GM19438 (cell line): ENCODE measurements around the gene SAMD4B.

Experiments used
- ATAC-seq: cut with Tn5 transposase; IDR thresholded peaks from one replicate; pipeline ENCODE4 v1.9.1; 2021; ENCODE audit warnings: low read depth; ENCODE audit not compliant: unreplicated experiment

SAMD4B gene

DNA sequence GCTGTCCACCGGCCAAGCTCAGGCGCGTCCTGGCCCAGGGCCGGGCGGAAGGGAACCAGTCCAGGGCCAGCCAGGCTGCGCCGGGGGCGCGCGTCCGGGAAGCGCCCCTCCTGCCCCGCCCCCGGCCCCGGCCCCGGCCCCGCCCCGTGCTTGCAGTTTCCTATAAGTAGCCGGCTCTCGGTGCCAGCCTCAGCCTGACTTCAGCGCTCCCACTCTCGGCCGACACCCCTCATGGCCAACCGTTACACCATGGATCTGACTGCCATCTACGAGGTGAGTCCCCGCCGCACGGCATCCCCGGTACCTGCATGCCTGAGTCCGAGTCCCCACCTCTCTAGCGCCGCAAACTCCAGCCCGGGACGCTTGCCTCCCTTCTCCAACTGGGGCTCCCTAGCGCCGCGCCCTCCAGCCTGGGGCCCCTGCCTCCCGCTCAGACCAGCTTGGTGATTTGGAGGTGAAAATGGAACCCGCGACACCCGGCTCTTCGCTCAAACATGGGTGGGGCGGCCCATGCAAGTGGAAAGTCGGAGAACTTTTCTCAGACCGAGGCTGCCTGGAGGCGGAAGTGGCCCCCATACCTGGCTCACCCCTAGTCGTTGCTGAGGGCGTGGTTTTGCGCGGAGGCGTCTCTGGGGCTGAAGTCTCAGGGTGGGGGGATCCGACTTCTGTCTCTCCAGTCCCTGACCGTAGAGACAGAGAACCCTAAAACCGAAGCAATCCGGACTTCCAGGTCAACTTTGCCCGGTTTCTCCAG, 64.6 kb downstream of the SAMD4B start, which contains the start of gene ZFP36:
Gene ZFP36, plus strand, starts transcription at position 192 of the 754 bp plus-strand sequence. Its CDS starts 58 bp downstream, at position 250.
- no peak for ATAC-seq

DNA sequence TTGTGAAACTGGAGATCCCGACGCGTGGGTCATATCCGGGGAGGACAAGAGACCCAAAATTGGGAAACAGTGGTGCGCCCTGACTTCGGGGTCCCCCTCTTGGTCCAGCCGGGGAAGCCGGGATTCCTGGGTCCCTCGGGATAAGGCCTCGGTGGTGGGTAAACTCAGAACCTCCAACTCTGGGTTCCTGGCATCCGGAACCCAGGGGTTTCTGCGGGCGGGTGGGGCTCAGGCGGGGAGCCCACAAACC, 65.1 kb downstream of the SAMD4B start:
- ATAC-seq: no peak

DNA sequence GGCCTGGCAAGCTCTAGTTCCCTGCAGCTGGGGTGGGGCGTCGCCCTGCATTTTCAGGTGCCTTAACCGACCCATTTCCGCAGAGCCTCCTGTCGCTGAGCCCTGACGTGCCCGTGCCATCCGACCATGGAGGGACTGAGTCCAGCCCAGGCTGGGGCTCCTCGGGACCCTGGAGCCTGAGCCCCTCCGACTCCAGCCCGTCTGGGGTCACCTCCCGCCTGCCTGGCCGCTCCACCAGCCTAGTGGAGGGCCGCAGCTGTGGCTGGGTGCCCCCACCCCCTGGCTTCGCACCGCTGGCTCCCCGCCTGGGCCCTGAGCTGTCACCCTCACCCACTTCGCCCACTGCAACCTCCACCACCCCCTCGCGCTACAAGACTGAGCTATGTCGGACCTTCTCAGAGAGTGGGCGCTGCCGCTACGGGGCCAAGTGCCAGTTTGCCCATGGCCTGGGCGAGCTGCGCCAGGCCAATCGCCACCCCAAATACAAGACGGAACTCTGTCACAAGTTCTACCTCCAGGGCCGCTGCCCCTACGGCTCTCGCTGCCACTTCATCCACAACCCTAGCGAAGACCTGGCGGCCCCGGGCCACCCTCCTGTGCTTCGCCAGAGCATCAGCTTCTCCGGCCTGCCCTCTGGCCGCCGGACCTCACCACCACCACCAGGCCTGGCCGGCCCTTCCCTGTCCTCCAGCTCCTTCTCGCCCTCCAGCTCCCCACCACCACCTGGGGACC, 65.6 kb downstream of the SAMD4B start:
- no peak for ATAC-seq

DNA sequence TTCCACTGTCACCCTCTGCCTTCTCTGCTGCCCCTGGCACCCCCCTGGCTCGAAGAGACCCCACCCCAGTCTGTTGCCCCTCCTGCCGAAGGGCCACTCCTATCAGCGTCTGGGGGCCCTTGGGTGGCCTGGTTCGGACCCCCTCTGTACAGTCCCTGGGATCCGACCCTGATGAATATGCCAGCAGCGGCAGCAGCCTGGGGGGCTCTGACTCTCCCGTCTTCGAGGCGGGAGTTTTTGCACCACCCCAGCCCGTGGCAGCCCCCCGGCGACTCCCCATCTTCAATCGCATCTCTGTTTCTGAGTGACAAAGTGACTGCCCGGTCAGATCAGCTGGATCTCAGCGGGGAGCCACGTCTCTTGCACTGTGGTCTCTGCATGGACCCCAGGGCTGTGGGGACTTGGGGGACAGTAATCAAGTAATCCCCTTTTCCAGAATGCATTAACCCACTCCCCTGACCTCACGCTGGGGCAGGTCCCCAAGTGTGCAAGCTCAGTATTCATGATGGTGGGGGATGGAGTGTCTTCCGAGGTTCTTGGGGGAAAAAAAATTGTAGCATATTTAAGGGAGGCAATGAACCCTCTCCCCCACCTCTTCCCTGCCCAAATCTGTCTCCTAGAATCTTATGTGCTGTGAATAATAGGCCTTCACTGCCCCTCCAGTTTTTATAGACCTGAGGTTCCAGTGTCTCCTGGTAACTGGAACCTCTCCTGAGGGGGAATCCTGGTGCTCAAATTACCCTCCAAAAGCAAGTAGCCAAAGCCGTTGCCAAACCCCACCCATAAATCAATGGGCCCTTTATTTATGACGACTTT, 66.4 kb downstream of the SAMD4B start:
- ATAC-seq: no peak

DNA sequence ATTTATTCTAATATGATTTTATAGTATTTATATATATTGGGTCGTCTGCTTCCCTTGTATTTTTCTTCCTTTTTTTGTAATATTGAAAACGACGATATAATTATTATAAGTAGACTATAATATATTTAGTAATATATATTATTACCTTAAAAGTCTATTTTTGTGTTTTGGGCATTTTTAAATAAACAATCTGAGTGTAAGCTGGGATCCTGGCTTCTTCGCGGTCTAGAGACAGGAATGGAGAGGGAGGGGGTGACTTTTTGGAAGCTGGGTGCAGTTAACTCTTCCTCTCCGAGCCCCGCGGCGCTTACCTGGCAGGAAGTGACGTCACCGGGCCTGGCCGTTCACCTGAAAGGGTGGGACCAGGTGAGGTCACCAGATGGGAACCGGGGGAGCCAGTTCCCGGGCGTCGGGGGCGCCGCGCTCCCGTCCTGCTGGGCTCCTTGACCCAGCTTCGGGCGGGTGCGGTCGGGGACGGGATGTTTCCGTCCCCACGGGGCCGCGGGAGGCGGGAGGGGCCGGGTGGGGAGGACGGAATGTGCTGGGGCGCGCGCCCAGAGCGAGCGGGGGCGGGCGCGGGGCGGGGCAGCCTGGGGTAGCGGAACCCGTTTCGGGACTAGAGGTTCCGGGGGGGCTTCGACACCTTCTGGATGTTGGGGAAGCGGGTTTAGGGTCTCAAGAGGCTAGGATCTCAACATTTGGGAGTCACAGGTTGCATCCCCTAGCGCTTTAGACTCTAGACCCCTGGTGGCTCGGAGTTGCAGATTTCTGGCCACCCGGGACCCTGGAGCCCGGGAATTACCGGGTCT, 67.2 kb downstream of the SAMD4B start:
- ATAC-seq: no peak

DNA sequence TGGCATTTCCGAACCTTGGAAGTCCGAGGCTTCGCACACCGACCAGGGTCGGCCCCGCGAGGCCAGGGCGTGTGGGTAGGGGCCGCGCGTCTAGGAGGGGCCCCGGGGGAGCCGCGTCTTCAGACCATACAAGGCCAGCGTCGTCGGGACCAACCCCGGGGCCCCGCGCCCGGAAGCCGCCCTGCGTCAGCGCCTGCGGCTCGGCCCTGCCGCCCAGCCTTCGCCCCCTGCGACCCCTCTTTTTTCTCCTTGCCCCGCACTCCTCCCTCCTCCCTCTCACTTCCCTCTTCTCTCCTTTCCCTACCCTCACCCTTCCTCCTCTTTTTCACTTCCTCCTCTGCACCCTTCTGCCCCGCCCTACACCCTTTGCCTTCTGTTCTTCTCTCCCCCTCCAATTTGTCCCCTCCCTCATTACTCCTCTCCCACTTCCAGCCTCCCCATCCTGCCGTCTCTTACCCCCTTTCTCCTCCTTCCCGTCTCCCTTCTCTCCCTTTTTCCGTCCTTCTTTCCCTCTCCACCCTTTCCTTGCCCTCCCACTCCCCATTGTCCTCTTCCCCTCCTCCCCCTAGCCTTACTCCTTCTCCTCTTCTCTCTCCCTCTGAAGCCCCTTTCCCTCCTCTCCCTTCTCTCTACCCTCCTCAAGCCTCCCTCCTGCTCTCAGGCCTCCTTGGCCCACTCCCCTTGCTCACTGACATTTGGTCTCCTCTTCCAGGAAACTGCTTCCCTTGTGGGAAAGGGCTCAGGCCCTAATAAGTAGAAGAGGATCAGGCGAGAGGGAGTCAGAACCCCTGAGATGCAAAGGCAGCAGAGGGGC, 68.0 kb downstream of the SAMD4B start:
- no peak for ATAC-seq

DNA sequence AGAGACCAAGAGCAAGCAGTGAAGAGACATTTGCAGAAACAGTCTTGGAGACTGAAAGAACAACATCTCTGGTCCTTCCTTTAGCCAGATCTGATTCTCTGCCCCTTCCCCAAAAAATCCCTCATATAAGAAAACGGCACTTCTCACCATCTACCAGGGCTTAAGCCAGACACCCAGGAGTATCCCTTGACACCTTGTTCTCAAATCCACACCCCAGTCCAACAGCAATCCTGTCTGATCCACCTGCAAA, 68.5 kb downstream of the SAMD4B start:
- no peak for ATAC-seq

DNA sequence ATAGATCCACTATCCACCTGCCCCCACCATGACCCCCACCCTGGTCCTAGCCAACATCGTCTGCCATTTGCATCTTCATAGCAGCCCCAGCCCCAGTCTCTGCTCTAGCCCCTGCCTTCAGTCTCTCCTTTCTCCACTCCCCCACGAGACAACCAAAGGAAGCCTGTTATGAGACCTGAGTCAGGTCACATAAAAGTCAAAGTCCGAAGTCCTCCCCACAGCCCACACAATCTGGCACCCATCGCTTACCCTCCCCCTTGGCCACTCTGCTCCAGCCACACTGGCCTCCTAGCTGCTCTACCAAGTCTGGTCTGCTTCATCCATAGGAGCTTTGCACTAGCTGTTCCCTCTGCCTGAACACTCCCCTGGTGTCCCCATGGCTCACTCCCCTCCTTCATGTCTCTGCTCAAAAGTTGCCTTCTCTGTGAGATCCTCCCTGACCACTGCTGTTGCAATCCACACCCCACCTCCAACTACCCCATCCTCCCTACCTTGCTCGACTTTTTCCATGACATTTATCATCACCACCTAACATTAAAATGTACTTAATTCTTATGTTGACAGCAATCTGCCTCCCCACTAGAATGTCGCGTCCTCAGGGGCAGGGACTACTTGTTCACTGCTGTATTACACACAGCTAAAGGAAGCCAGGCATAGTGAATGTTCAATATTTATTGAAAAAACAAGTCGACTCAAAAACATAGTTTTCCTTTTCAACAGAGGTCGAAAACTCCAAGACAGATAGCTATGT, 69.0 kb downstream of the SAMD4B start:
- no peak for ATAC-seq

DNA sequence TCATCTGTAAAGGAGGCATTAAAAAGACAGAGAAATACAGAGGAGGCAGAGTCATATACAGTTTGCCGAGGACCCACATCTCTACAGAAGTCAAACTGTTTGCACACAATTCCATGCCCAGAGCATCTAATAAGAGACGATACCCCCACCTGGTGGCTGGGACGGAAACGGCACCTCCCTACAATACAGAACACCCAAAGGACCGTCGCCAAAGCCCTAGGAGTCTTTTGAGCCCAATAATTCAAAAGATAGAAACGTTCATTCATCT, 69.5 kb downstream of the SAMD4B start:
- peak; percentile 27 for ATAC-seq

DNA sequence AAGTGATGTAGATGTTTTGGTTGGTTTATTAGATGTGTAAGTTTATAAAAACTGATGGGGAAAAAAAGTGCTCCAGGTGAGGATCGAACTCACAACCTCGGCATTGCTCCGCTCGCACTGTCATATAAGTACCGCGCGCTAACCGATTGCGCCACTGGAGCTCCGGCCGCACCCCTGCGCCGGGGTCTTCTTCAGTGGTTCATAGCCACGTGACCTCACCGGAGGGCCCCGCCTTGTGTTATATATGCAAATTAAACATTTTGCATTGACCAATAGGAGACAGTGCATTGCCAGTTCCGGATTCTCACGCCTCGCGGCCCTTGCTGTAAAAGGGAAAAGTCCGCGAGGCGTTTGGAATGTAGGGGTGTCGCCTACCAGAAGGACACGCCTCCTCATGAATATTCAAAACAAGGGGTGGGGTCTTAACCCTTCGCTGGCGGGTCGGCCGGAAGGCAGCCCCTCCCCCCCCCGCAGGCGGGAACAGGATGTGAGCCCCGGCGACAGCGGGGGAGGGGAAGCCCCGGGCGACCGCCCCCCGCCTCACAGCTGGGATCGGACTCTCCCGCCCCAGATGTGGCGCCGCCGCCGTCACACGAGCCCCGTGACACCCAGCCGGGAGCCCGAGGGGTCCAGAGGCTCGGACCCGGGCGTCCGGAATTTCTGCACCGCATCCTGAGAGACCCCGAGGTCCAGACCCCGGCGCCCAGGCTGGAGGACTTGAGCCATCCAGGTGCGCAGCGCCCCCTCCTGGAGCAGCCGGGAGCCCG, 70.1 kb downstream of the SAMD4B start, which contains the start of gene PLEKHG2:
Gene PLEKHG2, plus strand, starts transcription at position 570 of the 767 bp plus-strand sequence. CDS start 1,418 bp downstream, outside the sequence.
- peak; percentile 53 for ATAC-seq

DNA sequence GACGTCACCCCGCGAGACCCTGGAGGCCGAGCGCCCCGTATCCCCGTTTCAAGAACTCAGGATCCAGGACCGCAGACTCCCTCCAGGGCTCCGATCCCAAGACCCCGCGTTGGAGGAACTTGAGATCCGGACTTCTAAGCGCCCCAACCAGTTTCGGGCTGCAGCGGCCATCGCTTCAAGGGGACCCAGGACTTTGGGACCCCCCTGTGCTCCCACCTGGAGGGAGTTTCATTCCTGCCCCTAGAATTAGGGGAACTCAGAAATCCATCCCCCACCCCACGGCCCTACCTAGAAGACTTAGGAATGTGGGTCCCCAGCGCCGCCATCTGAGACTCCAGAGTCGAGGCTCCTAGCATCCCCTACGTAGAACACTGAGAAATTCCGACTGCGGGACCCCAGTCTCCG, 70.6 kb downstream of the SAMD4B start:
- ATAC-seq: no peak

DNA sequence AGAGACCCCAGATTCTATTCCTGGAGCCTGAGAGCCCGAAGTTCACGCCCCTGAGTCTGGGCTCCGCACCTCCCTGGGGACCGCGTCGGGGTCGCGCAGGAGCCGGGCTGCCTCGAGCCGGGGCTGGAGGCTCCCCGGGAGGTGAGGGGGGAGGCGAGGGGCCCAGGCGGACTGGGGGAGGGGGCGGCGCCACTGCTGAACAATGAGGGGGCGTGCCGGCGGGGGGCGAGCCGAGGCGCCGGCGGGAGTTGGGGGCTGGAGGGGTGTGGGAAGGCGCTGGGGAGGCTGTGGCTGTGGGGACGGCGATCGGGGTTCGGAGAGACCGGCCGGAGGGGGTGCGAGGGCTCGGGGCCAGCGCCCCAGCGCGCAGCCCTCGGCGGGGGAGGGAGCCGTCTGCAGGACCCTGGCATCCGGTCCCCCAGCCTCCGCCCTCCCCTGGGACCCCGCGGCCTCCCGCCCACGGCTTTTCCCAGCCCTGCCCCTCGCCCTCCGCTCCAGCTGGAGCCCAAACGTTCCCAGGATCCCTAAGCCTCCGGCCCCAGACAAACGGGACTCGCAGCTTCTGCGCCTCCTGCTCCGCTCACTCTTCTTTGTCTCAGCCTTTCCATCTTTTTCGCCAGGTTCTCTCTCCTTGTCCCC, 71.2 kb downstream of the SAMD4B start:
- no peak for ATAC-seq

DNA sequence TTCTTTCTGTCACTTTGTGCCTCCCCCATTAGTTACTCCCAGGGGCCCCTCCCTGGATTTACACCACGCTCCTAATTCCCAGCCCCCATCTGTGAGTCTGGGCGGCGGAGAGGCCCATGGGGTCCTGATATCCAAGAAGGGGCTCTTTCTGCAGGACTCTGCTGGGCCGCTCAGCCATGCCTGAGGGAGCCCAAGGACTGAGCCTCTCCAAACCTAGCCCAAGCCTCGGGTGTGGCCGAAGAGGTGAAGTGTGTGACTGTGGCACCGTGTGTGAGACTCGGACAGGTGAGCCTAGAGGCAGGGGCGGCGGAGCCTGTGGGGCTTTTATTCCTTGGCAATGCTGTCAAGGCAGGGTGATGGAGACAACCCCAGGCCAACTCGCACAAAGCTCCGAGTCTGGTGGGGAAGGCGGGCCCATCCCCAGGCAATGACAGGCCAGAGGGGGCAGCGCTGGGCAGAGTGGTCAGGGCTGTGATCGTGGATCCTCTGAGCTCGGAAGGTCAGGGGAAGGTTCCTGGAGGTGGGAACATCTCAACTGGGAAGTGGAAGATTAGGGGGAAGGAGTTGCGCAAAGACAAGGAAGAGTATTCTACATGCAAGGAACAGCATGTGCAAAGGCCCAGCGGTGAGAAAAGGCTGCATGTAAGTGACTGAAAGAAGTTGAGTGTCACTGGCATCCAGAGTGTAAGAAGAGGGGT, 71.8 kb downstream of the SAMD4B start:
- no peak for ATAC-seq

DNA sequence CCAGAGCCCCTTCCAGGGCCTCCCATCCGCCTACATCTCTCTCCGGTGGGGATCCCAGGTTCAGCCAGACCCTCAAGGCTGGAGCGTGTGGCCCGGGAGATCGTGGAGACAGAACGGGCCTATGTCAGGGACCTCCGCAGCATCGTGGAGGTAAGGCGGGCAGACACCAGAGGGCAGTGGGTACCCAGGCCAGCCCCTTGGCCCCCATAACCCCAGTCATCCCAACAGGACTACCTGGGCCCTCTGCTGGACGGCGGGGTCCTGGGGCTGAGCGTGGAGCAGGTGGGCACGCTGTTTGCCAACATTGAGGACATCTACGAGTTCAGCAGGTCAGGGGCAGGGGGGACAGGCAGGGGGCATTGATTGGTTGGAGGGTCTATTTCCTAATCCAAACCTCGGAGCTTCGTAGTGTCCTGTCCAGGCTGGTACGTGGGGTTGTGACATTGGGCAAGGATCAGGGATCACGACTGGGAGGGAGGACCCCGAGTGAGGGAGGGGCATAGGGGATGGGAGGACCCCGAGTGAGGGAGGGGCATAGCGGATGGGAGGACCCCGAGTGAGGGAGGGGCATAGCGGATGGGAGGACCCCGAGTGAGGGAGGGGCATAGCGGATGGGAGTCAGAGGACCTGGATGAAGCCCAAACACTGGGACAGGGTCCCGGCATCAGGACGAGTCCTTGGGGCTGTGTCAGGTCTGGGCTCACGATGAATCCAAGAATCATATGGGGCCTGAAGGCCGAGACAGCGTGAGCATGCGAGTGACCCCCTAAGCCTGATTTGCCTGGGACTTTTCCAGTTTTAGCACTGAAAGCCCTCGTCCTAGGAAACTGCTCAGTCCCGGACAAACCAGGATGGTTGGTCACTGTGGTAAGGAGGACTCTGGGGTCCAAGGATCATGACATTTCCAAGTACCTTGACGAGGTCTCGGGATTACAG, 73.2 kb downstream of the SAMD4B start:
- no peak for ATAC-seq

DNA sequence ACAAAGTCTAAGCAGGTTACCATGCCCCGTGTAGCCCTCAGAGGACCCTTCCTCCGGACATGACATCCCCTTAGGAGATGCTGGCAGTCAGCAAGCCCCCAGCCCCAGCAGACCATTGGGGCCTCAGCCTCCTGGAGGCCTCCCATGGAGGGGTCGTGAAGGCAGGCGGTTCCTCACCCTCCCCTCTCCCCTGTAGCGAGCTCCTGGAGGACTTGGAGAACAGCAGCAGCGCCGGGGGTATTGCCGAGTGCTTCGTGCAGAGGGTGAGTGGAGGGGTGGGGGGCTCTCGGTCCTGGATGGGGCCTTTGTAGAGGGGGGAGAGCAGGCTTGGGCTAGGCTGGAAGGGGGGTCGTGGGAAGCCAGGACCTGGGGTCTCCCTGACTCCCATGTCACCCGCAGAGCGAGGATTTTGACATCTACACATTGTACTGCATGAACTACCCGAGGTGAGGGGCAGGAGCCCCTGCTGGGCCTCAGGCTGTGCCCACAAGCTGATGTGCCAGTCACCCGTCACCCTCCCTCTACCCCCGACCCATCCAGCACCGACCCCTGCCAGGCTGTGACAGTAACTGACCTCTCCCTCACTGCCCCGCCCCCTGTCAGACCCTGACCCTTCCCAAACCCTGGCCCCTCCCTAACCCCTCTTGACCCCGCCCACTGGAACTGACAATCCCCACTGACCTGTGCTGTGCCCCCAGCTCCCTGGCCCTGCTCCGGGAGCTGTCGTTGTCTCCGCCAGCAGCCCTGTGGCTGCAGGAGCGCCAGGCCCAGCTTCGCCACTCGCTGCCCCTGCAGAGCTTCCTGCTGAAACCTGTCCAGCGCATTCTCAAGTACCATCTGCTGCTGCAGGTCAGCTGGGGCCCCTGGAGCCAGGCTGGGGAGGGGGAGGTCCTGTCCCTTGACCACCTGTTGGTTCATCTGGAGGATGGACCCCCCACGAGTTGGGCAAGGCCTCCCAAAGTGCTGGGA, 74.2 kb downstream of the SAMD4B start:
- ATAC-seq: no peak
